HG03135 (cell line): ENCODE data around the gene TTLL11.

Source experiments
- ATAC-seq: cut with Tn5 transposase; IDR thresholded peaks from one replicate; pipeline ENCODE4 v1.9.1; 2021; ENCODE audit warnings: mild to moderate bottlenecking, moderate library complexity; ENCODE audit not compliant: unreplicated experiment

TTLL11 gene

GRCh38 chr9:122110100-122110833, 17.2 kb upstream of the TTLL11 start:
- ATAC-seq: no peak

GRCh38 chr9:122109035-122109813, 16.1 kb upstream of the TTLL11 start:
- ATAC-seq: no peak

- no peak for ATAC-seq
Observed at GRCh38 chr9:122107291-122107805, 14.2 kb upstream of the TTLL11 start.

- no peak for ATAC-seq
Observed at GRCh38 chr9:122106576-122106975, 13.5 kb upstream of the TTLL11 start.

GRCh38 chr9:122103985-122104384, 10.9 kb upstream of the TTLL11 start:
- no peak for ATAC-seq

- no peak for ATAC-seq
Observed at GRCh38 chr9:122102156-122102555, 9.0 kb upstream of the TTLL11 start.

GRCh38 chr9:122100756-122101155, 7.6 kb upstream of the TTLL11 start:
- ATAC-seq: no peak

- ATAC-seq: no peak
Observed at GRCh38 chr9:122099271-122099869, 6.3 kb upstream of the TTLL11 start.

GRCh38 chr9:122097679-122098315, 4.7 kb upstream of the TTLL11 start:
- ATAC-seq: no peak

- ATAC-seq: no peak
Observed at GRCh38 chr9:122096620-122097415, 3.7 kb upstream of the TTLL11 start.

- ATAC-seq: no peak
Observed at GRCh38 chr9:122095010-122095767, 2.1 kb upstream of the TTLL11 start.

- ATAC-seq: no peak
Observed at GRCh38 chr9:122091682-122092592, 1.2 kb downstream of the TTLL11 start.

- no peak for ATAC-seq
Observed at GRCh38 chr9:122090981-122091380, 2.1 kb downstream of the TTLL11 start.

- ATAC-seq: no peak
Observed at GRCh38 chr9:122090287-122090883, 2.7 kb downstream of the TTLL11 start.

- ATAC-seq: no peak
Observed at GRCh38 chr9:122088880-122089706, 4.0 kb downstream of the TTLL11 start.

GRCh38 chr9:122087406-122088200, 5.5 kb downstream of the TTLL11 start:
- no peak for ATAC-seq

GRCh38 chr9:122086873-122087272, 6.2 kb downstream of the TTLL11 start:
- no peak for ATAC-seq
